SK-N-SH treated with all-trans-retinoic acid at 6 μM for 48 hours (cell line): ENCODE results near the gene CELF4.

Source experiments
- ATAC-seq: fragments of 200-7000 bp; cut with Tn5 transposase; 3 replicates; pipeline ENCODE4 v1.9.1; 2020; ENCODE audit warnings: mild to moderate bottlenecking, moderate library complexity
- ARNTL ChIP-seq: fragments of 450-650 bp; formaldehyde crosslinking; IDR thresholded peaks from 2 replicates; pipeline ENCODE4 v1.5.0; 2020; ENCODE audit warnings: low read depth, mild to moderate bottlenecking, moderate library complexity, borderline replicate concordance
- BACH2 ChIP-seq: fragments of 250-450 bp; sonication (Bioruptor Pico); IDR thresholded peaks from 2 replicates; pipeline ENCODE4 v1.9.0; 2021; ENCODE audit warnings: mild to moderate bottlenecking, borderline replicate concordance
- CSDC2 ChIP-seq: fragments of 250-450 bp; sonication (Bioruptor Pico); IDR thresholded peaks from 2 replicates; pipeline ENCODE4 v1.5.0; 2020; ENCODE audit warnings: mild to moderate bottlenecking, moderate library complexity
- ESRRG ChIP-seq: fragments of 250-450 bp; sonication (Bioruptor Pico); IDR thresholded peaks from 2 replicates; pipeline ENCODE4 v1.6.1; 2021; ENCODE audit warnings: mild to moderate bottlenecking
- GLIS3 ChIP-seq: fragments of 250-450 bp; sonication (Bioruptor Pico); IDR thresholded peaks from 2 replicates; pipeline ENCODE4 v1.5.0; 2020; ENCODE audit warnings: mild to moderate bottlenecking, moderate library complexity
- ISL1 ChIP-seq: fragments of 250-450 bp; sonication (Bioruptor Pico); IDR thresholded peaks from 2 replicates; pipeline ENCODE4 v2.1.2; 2022; ENCODE audit warnings: mild to moderate bottlenecking, moderate library complexity
- OSR1 ChIP-seq: fragments of 250-450 bp; sonication (Bioruptor Pico); IDR thresholded peaks from 2 replicates; pipeline ENCODE4 v1.8.0; 2022; ENCODE audit warnings: moderate library complexity, mild to moderate bottlenecking, inconsistent platforms
- PPARA ChIP-seq: fragments of 250-450 bp; sonication (Bioruptor Pico); IDR thresholded peaks from 2 replicates; pipeline ENCODE4 v1.5.0; 2020; ENCODE audit warnings: mild to moderate bottlenecking, borderline replicate concordance
- RARB ChIP-seq: fragments of 250-450 bp; sonication (Bioruptor Pico); IDR thresholded peaks from 2 replicates; pipeline ENCODE4 v1.8.0; 2021; ENCODE audit warnings: mild to moderate bottlenecking, moderate library complexity
- SNAI2 ChIP-seq: fragments of 250-450 bp; sonication (Bioruptor Pico); IDR thresholded peaks from 2 replicates; pipeline ENCODE4 v1.5.0; 2020; ENCODE audit warnings: mild to moderate bottlenecking, moderate library complexity
- TCF4 ChIP-seq: fragments of 250-450 bp; sonication (Bioruptor Pico); IDR thresholded peaks from 2 replicates; pipeline ENCODE4 v1.8.0; 2021; ENCODE audit warnings: mild to moderate bottlenecking, moderate library complexity, borderline replicate concordance
- TOX ChIP-seq: fragments of 250-450 bp; sonication (Bioruptor Pico); IDR thresholded peaks from 2 replicates; pipeline ENCODE4 v1.8.0; 2021; ENCODE audit warnings: mild to moderate bottlenecking, moderate library complexity, borderline replicate concordance
- ZC3H10 ChIP-seq: fragments of 250-450 bp; sonication (Bioruptor Pico); IDR thresholded peaks from 2 replicates; pipeline ENCODE4 v1.5.1; 2021; ENCODE audit warnings: mild to moderate bottlenecking, moderate library complexity
- ZFP30 ChIP-seq: fragments of 450-650 bp; formaldehyde crosslinking; IDR thresholded peaks from 2 replicates; pipeline ENCODE4 v1.5.0; 2022; ENCODE audit warnings: mild to moderate bottlenecking, moderate library complexity
- ZNF70 ChIP-seq: fragments of 450-650 bp; formaldehyde crosslinking; IDR thresholded peaks from 2 replicates; pipeline ENCODE4 v1.5.0; 2020; ENCODE audit warnings: mild to moderate bottlenecking, moderate library complexity
- ZNF8 ChIP-seq: fragments of 450-650 bp; formaldehyde crosslinking; IDR thresholded peaks from 2 replicates; pipeline ENCODE4 v1.5.0; 2020; ENCODE audit warnings: mild to moderate bottlenecking, moderate library complexity
- TF ChIP-seq, protein P1 (sequence below): fragments of 250-450 bp; sonication (Bioruptor Pico); IDR thresholded peaks from 2 replicates; pipeline ENCODE4 v1.5.0; 2020; ENCODE audit warnings: mild to moderate bottlenecking, moderate library complexity
- TF ChIP-seq, protein P2 (sequence below): fragments of 250-450 bp; sonication (Bioruptor Pico); IDR thresholded peaks from 2 replicates; pipeline ENCODE4 v1.8.0; 2021; ENCODE audit warnings: low read depth, mild to moderate bottlenecking, moderate library complexity, borderline replicate concordance
- TF ChIP-seq, protein P3 (sequence below): fragments of 250-450 bp; sonication (Bioruptor Pico); IDR thresholded peaks from 2 replicates; pipeline ENCODE4 v1.5.1; 2020; ENCODE audit warnings: low read depth, mild to moderate bottlenecking, moderate library complexity
- TF ChIP-seq, protein P4 (sequence below): fragments of 250-450 bp; sonication (Bioruptor Pico); IDR thresholded peaks from 2 replicates; pipeline ENCODE4 v1.8.0; 2020; ENCODE audit warnings: mild to moderate bottlenecking, moderate library complexity, borderline replicate concordance

Gene CELF4

DNA sequence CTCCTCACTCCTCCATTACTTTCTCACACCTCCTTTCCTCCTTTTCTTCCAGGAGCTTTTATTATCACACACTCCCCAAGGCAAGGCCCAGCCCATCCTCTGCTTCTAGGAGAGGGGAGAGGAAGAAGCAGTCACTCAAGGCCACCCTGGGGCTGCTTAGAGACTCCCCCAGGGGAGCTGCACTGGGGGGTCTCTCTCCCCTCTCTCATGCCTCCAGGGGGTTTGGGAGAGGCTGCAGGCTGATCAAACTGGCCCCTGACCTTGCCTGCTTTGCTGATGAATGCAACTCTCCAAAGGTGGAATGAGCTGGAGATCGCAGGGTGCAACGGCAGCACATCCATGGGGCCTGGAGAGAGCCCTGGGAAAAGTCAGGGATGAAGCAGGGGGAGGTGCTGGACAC lies 216.9 kb downstream of the CELF4 start:
- no peak for ATAC-seq
- no peak for TF ChIP-seq ZNF70 (CRISPR knock-in tag)
- no peak for TF ChIP-seq ZNF8 (CRISPR knock-in tag)
- TF ChIP-seq PPARA (CRISPR knock-in tag) = no peak
- TF ChIP-seq ZC3H10 (CRISPR knock-in tag) = no peak
- no peak for TF ChIP-seq TCF4 (CRISPR knock-in tag)
- TF ChIP-seq, all 23 proteins: peak for 0

DNA sequence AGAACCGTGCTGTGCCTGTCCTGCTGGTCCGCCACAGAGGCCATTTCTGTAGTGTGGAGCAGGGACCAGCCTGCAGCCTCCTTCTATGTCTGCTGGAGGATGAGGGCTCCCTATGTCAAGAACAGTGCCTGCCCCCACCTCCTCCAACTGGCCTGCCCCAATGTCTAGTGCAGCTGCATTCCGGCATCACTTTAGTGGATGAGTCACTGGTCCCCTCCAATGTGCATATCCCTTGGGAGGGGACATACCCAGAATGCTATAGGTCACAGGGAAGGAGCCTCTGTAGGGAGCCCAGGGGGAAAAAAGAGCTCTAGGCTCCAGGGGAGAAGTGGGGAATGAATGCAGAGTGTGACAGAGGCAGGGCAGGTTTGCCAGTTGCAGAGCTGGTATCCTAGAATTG lies 219.6 kb downstream of the CELF4 start:
- no peak for TF ChIP-seq RARB
- TF ChIP-seq ZNF70 (CRISPR knock-in tag) = no peak
- TF ChIP-seq, protein P1, sequence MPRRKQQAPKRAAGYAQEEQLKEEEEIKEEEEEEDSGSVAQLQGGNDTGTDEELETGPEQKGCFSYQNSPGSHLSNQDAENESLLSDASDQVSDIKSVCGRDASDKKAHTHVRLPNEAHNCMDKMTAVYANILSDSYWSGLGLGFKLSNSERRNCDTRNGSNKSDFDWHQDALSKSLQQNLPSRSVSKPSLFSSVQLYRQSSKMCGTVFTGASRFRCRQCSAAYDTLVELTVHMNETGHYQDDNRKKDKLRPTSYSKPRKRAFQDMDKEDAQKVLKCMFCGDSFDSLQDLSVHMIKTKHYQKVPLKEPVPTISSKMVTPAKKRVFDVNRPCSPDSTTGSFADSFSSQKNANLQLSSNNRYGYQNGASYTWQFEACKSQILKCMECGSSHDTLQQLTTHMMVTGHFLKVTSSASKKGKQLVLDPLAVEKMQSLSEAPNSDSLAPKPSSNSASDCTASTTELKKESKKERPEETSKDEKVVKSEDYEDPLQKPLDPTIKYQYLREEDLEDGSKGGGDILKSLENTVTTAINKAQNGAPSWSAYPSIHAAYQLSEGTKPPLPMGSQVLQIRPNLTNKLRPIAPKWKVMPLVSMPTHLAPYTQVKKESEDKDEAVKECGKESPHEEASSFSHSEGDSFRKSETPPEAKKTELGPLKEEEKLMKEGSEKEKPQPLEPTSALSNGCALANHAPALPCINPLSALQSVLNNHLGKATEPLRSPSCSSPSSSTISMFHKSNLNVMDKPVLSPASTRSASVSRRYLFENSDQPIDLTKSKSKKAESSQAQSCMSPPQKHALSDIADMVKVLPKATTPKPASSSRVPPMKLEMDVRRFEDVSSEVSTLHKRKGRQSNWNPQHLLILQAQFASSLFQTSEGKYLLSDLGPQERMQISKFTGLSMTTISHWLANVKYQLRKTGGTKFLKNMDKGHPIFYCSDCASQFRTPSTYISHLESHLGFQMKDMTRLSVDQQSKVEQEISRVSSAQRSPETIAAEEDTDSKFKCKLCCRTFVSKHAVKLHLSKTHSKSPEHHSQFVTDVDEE (CRISPR knock-in tag) = no peak
- TF ChIP-seq TCF4 (CRISPR knock-in tag) = no peak
- no peak for TF ChIP-seq PPARA (CRISPR knock-in tag)
- no peak for TF ChIP-seq ESRRG (CRISPR knock-in tag)
- no peak for TF ChIP-seq ZFP30 (CRISPR knock-in tag)
- no peak for TF ChIP-seq ISL1
- no peak for TF ChIP-seq CSDC2 (CRISPR knock-in tag)
- no peak for TF ChIP-seq BACH2 (CRISPR knock-in tag)
- TF ChIP-seq ARNTL = no peak
- ATAC-seq = no peak

DNA sequence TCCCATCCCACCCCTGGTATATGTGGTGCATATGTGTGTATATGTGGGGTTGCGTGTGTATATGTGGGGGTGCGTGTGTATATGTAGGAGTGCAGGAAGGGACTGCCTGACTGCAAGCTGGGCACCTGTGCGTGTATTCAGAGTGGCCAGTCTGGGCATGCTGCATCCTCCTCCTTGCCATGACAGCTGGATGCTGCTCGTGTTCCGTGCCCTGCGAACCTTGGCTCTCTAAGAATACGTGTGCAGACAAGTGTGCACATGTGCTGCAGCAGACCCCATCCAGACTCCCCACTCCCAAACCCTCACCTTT lies 222.1 kb downstream of the CELF4 start:
- TF ChIP-seq ZNF8 (CRISPR knock-in tag) (no peak), ISL1 (no peak), TCF4 (CRISPR knock-in tag) (no peak), ESRRG (CRISPR knock-in tag) (no peak), ZNF70 (CRISPR knock-in tag) (no peak), ZFP30 (CRISPR knock-in tag) (no peak), TOX (no peak)
- TF ChIP-seq, protein P2, sequence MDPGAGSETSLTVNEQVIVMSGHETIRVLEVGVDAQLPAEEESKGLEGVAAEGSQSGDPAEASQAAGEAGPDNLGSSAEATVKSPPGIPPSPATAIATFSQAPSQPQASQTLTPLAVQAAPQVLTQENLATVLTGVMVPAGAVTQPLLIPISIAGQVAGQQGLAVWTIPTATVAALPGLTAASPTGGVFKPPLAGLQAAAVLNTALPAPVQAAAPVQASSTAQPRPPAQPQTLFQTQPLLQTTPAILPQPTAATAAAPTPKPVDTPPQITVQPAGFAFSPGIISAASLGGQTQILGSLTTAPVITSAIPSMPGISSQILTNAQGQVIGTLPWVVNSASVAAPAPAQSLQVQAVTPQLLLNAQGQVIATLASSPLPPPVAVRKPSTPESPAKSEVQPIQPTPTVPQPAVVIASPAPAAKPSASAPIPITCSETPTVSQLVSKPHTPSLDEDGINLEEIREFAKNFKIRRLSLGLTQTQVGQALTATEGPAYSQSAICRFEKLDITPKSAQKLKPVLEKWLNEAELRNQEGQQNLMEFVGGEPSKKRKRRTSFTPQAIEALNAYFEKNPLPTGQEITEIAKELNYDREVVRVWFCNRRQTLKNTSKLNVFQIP (CRISPR knock-in tag) = no peak
- TF ChIP-seq, protein P3, sequence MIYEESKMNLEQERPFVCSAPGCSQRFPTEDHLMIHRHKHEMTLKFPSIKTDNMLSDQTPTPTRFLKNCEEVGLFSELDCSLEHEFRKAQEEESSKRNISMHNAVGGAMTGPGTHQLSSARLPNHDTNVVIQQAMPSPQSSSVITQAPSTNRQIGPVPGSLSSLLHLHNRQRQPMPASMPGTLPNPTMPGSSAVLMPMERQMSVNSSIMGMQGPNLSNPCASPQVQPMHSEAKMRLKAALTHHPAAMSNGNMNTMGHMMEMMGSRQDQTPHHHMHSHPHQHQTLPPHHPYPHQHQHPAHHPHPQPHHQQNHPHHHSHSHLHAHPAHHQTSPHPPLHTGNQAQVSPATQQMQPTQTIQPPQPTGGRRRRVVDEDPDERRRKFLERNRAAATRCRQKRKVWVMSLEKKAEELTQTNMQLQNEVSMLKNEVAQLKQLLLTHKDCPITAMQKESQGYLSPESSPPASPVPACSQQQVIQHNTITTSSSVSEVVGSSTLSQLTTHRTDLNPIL (CRISPR knock-in tag) = no peak
- TF ChIP-seq, protein P4, sequence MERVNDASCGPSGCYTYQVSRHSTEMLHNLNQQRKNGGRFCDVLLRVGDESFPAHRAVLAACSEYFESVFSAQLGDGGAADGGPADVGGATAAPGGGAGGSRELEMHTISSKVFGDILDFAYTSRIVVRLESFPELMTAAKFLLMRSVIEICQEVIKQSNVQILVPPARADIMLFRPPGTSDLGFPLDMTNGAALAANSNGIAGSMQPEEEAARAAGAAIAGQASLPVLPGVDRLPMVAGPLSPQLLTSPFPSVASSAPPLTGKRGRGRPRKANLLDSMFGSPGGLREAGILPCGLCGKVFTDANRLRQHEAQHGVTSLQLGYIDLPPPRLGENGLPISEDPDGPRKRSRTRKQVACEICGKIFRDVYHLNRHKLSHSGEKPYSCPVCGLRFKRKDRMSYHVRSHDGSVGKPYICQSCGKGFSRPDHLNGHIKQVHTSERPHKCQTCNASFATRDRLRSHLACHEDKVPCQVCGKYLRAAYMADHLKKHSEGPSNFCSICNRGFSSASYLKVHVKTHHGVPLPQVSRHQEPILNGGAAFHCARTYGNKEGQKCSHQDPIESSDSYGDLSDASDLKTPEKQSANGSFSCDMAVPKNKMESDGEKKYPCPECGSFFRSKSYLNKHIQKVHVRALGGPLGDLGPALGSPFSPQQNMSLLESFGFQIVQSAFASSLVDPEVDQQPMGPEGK (CRISPR knock-in tag) = no peak
- peak; percentile 51 for ATAC-seq

DNA sequence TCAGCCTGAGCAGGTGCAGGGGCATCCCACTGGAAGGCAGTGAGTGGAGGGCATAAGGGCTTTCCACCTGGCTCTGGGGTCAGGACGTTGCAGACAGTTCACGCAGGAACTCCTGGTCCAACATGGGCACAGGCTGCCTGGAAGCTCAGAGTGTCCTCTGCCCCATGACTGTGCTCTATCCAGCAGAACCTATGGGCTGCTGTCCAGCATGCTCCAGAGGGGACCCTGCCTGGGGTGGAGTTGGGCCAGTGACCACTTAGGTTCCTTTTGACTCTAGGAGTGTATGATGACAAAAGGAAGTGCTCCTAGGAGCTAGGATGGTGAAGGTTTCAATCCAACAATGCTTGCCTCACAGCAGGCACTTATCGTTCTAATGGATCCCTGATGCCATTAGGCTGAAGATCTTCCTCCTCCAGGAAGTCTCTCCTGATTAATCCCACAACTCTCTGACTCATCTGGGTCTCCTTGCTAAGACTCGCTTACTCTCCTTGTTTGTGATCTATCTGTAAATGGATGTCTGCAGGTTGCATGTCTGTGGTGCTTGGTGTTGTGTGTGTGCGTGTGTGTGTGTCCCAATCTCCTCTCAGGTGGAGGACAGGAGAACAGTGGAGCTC lies 224.0 kb downstream of the CELF4 start:
- no peak for ATAC-seq

More for the DNA sequence above, 224.0 kb downstream of the CELF4 start:
- TF ChIP-seq, protein P3 (CRISPR knock-in tag) = no peak
- no peak for TF ChIP-seq GLIS3 (CRISPR knock-in tag)
- no peak for TF ChIP-seq ZC3H10 (CRISPR knock-in tag)
- TF ChIP-seq, protein P1 (CRISPR knock-in tag) = no peak
- no peak for TF ChIP-seq ZNF70 (CRISPR knock-in tag)
- TF ChIP-seq TOX = no peak
- no peak for TF ChIP-seq SNAI2 (CRISPR knock-in tag)
- no peak for TF ChIP-seq OSR1
- no peak for TF ChIP-seq TCF4 (CRISPR knock-in tag)
- no peak for TF ChIP-seq ZNF8 (CRISPR knock-in tag)
- no peak for TF ChIP-seq PPARA (CRISPR knock-in tag)
- no peak for TF ChIP-seq BACH2 (CRISPR knock-in tag)
- TF ChIP-seq ZFP30 (CRISPR knock-in tag) = no peak
- TF ChIP-seq, protein P2 (CRISPR knock-in tag) = no peak
- no peak for TF ChIP-seq ARNTL
